NT2/D1 (cell line): ENCODE measurements around the gene CLEC11A.

Source experiments
- SUZ12 ChIP-seq: IDR thresholded peaks from 2 replicates; pipeline ENCODE4 v1.6.1; 2011; ENCODE audit not compliant: insufficient read length, insufficient read depth; ENCODE audit errors: extremely low read depth
- ZNF274 ChIP-seq: IDR thresholded peaks from 2 replicates; pipeline ENCODE4 v1.6.1; 2011; ENCODE audit warnings: mild to moderate bottlenecking, low read depth, low read length

- TF ChIP-seq ZNF274 (no peak), SUZ12 (no peak)
Measured at GRCh38 chr19:50712833-50713232, 10.3 kb upstream of the CLEC11A start.
